Gastroesophageal sphincter (tissue), 3 donors: ENCODE results near the gene SPEF2.

Experiments used
- CTCF ChIP-seq, 4 experiments: fragments of 200-600 bp in 2 of 4; fragments of 450-650 bp in 2 of 4; sonication (generic) in 1 of 4; IDR thresholded peaks; one replicate each; pipeline ENCODE4 v1.5.1; 2017 to 2019; ENCODE audit warnings: antibody characterized with exemption in 4 of 4, mild to moderate bottlenecking in 2 of 4, moderate library complexity in 2 of 4
- EP300 ChIP-seq: sonication (generic); formaldehyde crosslinking; IDR thresholded peaks from one replicate; pipeline ENCODE4 v1.6.1; 2017; ENCODE audit warnings: antibody characterized with exemption, mild to moderate bottlenecking
- POLR2A ChIP-seq, 2 donors: fragments of 450-650 bp; IDR thresholded peaks; one replicate each; pipeline ENCODE4 v1.6.1; 2017; ENCODE audit warnings: antibody characterized with exemption in 2 of 2, mild to moderate bottlenecking in 2 of 2, moderate library complexity in 1 of 2
- POLR2AphosphoS5 ChIP-seq: sonication (generic); formaldehyde crosslinking; IDR thresholded peaks from one replicate; pipeline ENCODE4 v1.6.1; 2017; ENCODE audit warnings: antibody characterized with exemption

- no peak for TF ChIP-seq EP300
- no peak for TF ChIP-seq POLR2AphosphoS5
- no peak for TF ChIP-seq CTCF (IDR thresholded peaks at IDR 0.05)
- TF ChIP-seq POLR2A (IDR thresholded peaks at IDR 0.05), result no peak
Observed at GRCh38 chr5:35780236-35780635, 162.6 kb downstream of the SPEF2 start.
